GM18870 (cell line): Measurements from ENCODE around the gene DEFB126.
"Not testable (repeated sequence)": the region's sequence is repeated elsewhere in the genome, so short reads cannot be mapped to it uniquely, and the experiment has no call there.

Experiments
- ATAC-seq: cut with Tn5 transposase; IDR thresholded peaks from one replicate; pipeline ENCODE4 v1.9.1; 2021; ENCODE audit warnings: moderate library complexity; ENCODE audit not compliant: unreplicated experiment

Gene DEFB126

GRCh38 chr20:142290-142689 lies at the start of gene DEFB126:
DEFB126 (plus strand) TSS chr20:142590; CDS start chr20:142629, 39 bp downstream.
- ATAC-seq, result no peak

- ATAC-seq, result no peak
Observed at GRCh38 chr20:93641-94040, 48.7 kb upstream of the DEFB126 start.

GRCh38 chr20:95215-95614 lies 47.2 kb upstream of the DEFB126 start:
- ATAC-seq, result no peak

- not testable (repeated sequence) for ATAC-seq
Observed at GRCh38 chr20:97691-98090, 44.7 kb upstream of the DEFB126 start.

- ATAC-seq, result no peak
Observed at GRCh38 chr20:101975-102374, 40.4 kb upstream of the DEFB126 start.

- no peak for ATAC-seq
Observed at GRCh38 chr20:103456-103855, 38.9 kb upstream of the DEFB126 start.

GRCh38 chr20:112396-112795 lies 30.0 kb upstream of the DEFB126 start:
- no peak for ATAC-seq

GRCh38 chr20:117518-117917 lies 24.9 kb upstream of the DEFB126 start:
- no peak for ATAC-seq

- not testable (repeated sequence) for ATAC-seq
Observed at GRCh38 chr20:129786-130323, 12.5 kb upstream of the DEFB126 start.

- no peak for ATAC-seq
Observed at GRCh38 chr20:137668-138490, 4.5 kb upstream of the DEFB126 start.

- no peak for ATAC-seq
Observed at GRCh38 chr20:145877-146276, 3.5 kb downstream of the DEFB126 start.

GRCh38 chr20:152131-152530 lies 9.7 kb downstream of the DEFB126 start:
- no peak for ATAC-seq

GRCh38 chr20:157154-157553 lies 14.8 kb downstream of the DEFB126 start, which contains the start of gene DEFB127:
DEFB127 (plus strand) TSS chr20:157454; CDS start chr20:157545, 91 bp downstream.
- ATAC-seq, result no peak

GRCh38 chr20:164618-165017 lies 22.2 kb downstream of the DEFB126 start:
- ATAC-seq, result no peak

GRCh38 chr20:168876-169275 lies 26.5 kb downstream of the DEFB126 start:
- no peak for ATAC-seq

- no peak for ATAC-seq
Observed at GRCh38 chr20:184288-184687, 41.9 kb downstream of the DEFB126 start.

- ATAC-seq, result no peak
Observed at GRCh38 chr20:187733-188132, 45.3 kb downstream of the DEFB126 start.

GRCh38 chr20:189611-190010 lies 47.2 kb downstream of the DEFB126 start, which contains the start of gene DEFB128:
DEFB128 (minus strand) TSS chr20:189711; CDS start chr20:189623, 88 bp downstream.
- no peak for ATAC-seq
